ENCODE data around the gene EGR4. TPM values are rescaled to one million over a fixed set of nuclear protein-coding genes. Genes with fewer than 3 reads are reported as not detected.

EGR4 gene
- not detected in 2 replicates for total RNA-seq

DNA sequence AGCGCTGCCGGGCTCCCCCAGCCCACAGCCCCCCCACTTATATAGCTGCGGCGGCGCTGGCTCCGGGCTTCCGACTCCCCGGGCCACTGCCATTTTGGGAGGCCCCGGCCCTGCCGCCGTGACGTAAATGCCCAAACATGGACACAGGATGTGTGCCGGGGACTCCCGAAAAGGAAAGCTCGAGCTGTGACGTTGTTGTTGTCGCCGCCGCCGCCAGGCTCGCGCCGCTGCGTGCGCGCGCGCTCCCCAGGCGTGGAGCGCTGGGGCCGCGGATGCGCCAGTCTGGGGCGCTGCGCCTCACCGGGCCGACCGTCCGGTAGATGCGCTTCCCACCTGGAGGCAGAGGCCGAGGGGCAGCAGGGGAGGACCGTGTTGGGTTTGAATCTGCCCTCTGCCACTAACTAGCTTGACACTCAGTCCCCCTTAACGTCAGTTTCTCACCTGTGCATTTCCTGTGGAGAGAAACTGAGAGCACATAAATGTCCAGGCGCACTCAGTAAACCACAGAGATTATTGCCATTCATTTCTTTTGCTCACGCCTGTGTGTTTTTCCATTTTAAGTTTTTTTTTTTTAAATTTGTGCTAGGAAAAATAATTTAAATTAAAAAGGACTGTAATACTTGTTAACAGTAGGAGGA lies at the start of gene EGR4:
Gene EGR4 (minus strand): TSS at position 15 of the 638 bp plus-strand sequence. CDS start 231 bp downstream, outside the sequence.

DNA sequence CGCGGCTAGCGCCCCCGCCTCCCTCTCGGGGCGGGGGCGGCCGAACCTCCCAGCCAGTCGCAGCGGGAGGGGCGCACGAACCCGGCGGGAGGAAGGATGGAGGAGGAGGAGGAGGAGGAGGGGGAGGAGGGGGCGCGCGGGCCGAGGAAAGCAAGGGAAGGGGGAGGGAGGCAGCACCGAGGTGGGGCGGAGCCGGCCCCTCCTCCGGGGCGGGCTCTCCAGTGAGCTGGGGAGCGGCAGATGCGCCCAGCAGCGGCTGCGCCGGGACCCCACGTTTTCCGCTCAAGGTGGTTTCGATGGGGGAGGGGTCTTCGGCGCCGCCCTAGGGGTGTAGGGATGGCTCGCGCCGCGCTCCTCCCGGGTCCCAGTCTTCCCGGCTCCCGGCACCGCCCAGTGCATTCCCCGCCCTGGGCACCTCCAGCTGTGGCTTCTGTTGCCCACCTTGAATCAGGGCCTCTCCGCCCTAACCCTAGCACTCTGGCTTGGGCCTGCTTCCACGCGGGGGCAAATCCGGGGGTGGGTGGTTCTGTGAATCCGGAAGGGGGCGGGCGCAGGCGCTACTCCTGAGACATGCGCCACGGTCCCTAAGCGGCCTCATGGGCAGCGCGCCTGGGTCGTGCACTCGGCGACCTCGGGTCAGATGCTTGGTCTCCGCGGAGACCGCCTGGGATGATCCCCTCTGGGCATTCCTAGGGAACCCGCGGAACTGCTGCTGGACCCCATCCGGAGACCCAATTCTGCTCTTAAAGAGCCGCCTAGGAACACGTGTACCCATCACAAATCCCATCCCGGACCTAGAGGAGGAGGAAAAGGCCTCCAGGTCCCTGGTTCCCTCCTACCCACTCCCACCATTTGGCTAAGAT lies 8.8 kb downstream of the EGR4 start, which contains the start of gene FBXO41:
Gene FBXO41 (minus strand): TSS at position 183 of the 863 bp plus-strand sequence. CDS start 14,848 bp downstream, outside the sequence.

Other genes starting within 250 kb of the EGR4 start
- 19.0 and 20.3 TPM in 2 replicates for gene SFXN5, start 221.8 kb downstream of the EGR4 start, total RNA-seq
- 49.5 and 52.2 TPM in 2 replicates for gene RAB11FIP5, start 180.6 kb downstream of the EGR4 start, total RNA-seq
- not detected in 2 replicates for gene NOTO, start 91.0 kb downstream of the EGR4 start, total RNA-seq
- 16.1 and 20.9 TPM in 2 replicates for gene SMYD5, start 79.3 kb downstream of the EGR4 start, total RNA-seq
- gene PRADC1, start 60.3 kb downstream of the EGR4 start, total RNA-seq: 20.5 and 27.3 TPM in 2 replicates
- 259 and 320 TPM in 2 replicates for gene CCT7, start 59.2 kb downstream of the EGR4 start, total RNA-seq
- gene FBXO41, start 9.1 kb downstream of the EGR4 start, total RNA-seq: 0.06 and 0.40 TPM in 2 replicates
- 12.0 and 13.6 TPM in 2 replicates for gene ALMS1, start 92.3 kb upstream of the EGR4 start, total RNA-seq

Data from aortic smooth muscle cell (primary cell).